ENCODE data around the gene FAAH.

GRCh38 chr1:46399307-46399706 is 5.2 kb downstream of the FAAH start:
- TF ChIP-seq POLR2AphosphoS5 (IDR thresholded peaks at IDR 0.05; ENCODE audit: borderline replicate concordance, low read depth, low read length) (no peak), EZH2 (IDR thresholded peaks at IDR 0.05) (no peak), FOXP2 (optimal IDR thresholded peaks at IDR 0.05; ENCODE audit: control extremely low read depth, extremely low read length, insufficient read depth) (no peak)

Data from SK-N-MC (cell line).